Gastrocnemius medialis (tissue), 4 donors: ENCODE measurements around the gene C11orf91.

Experiments used
- POLR2A ChIP-seq, 2 donors: fragments of 450-650 bp; IDR thresholded peaks; one replicate each; pipeline ENCODE4 v1.6.1; 2017; ENCODE audit warnings: antibody characterized with exemption in 2 of 2, mild to moderate bottlenecking in 2 of 2, moderate library complexity in 2 of 2
- TF ChIP-seq, protein P1 (sequence below), 5 experiments: fragments of 450-650 bp in 3 of 5; fragments of 200-600 bp in 2 of 5; sonication (generic) in 2 of 5; IDR thresholded peaks in 4 of 5; conservative IDR thresholded peaks in 1 of 5; 1 replicate in 4 of 5; 2 replicates in 1 of 5; pipeline ENCODE4 v1.5.1; 2016 to 2019; ENCODE audit warnings: antibody characterized with exemption in 5 of 5, mild to moderate bottlenecking in 3 of 5, moderate library complexity in 3 of 5

- TF ChIP-seq, protein P1, sequence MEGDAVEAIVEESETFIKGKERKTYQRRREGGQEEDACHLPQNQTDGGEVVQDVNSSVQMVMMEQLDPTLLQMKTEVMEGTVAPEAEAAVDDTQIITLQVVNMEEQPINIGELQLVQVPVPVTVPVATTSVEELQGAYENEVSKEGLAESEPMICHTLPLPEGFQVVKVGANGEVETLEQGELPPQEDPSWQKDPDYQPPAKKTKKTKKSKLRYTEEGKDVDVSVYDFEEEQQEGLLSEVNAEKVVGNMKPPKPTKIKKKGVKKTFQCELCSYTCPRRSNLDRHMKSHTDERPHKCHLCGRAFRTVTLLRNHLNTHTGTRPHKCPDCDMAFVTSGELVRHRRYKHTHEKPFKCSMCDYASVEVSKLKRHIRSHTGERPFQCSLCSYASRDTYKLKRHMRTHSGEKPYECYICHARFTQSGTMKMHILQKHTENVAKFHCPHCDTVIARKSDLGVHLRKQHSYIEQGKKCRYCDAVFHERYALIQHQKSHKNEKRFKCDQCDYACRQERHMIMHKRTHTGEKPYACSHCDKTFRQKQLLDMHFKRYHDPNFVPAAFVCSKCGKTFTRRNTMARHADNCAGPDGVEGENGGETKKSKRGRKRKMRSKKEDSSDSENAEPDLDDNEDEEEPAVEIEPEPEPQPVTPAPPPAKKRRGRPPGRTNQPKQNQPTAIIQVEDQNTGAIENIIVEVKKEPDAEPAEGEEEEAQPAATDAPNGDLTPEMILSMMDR (IDR thresholded peaks at IDR 0.05 in 4 of 5, conservative IDR thresholded peaks at IDR 0.05 in 1 of 5), result no peak
- TF ChIP-seq POLR2A (IDR thresholded peaks at IDR 0.05), result no peak
These were observed 18.6 kb downstream of the C11orf91 start for GRCh38 chr11:33682019-33682418.
